LoVo (cell line): Measurements from ENCODE around the gene PNMA5.
"Not testable (repeated sequence)": the region's sequence is repeated elsewhere in the genome, so short reads cannot be mapped to it uniquely, and the experiment has no call there.

ENCODE experiments used
- DNase-seq: peaks from one replicate; pipeline ENCODE4 v3.0.0-alpha.2; 2016; ENCODE audit warnings: low spot score

Gene PNMA5

GRCh38 chrX:152993933-152994332 lies at the start of gene PNMA5:
PNMA5 (minus strand) TSS chrX:152994116; CDS start chrX:152991598, 2,518 bp downstream.
- DNase-seq = no peak

GRCh38 chrX:153032397-153033118 lies 38.6 kb upstream of the PNMA5 start:
- peak; percentile 8 for DNase-seq

GRCh38 chrX:153030801-153031200 lies 36.9 kb upstream of the PNMA5 start:
- DNase-seq = no peak

- DNase-seq = no peak
These were observed 36.0 kb upstream of the PNMA5 start for GRCh38 chrX:153029875-153030274.

- DNase-seq = no peak
These were observed 35.2 kb upstream of the PNMA5 start for GRCh38 chrX:153029162-153029561.

GRCh38 chrX:153028487-153028886 lies 34.6 kb upstream of the PNMA5 start:
- DNase-seq = not testable (repeated sequence)

GRCh38 chrX:153026501-153026900 lies 32.6 kb upstream of the PNMA5 start:
- DNase-seq = not testable (repeated sequence)

GRCh38 chrX:153019166-153019565 lies 25.2 kb upstream of the PNMA5 start:
- no peak for DNase-seq

GRCh38 chrX:153017174-153017573 lies 23.3 kb upstream of the PNMA5 start:
- DNase-seq = not testable (repeated sequence)

GRCh38 chrX:153004780-153005179 lies 10.9 kb upstream of the PNMA5 start:
- DNase-seq = no peak

- no peak for DNase-seq
These were observed 10.1 kb upstream of the PNMA5 start for GRCh38 chrX:153003981-153004380.

- DNase-seq = not testable (repeated sequence)
These were observed 8.3 kb upstream of the PNMA5 start for GRCh38 chrX:153002182-153002581.

- DNase-seq = no peak
These were observed 3.4 kb upstream of the PNMA5 start for GRCh38 chrX:152997337-152997736.

GRCh38 chrX:152992115-152992514 lies 1.8 kb downstream of the PNMA5 start:
- no peak for DNase-seq

GRCh38 chrX:152991123-152991522 lies 2.8 kb downstream of the PNMA5 start:
- no peak for DNase-seq

GRCh38 chrX:152989292-152989658 lies 4.6 kb downstream of the PNMA5 start:
- DNase-seq = no peak

GRCh38 chrX:152988536-152989291 lies 5.2 kb downstream of the PNMA5 start:
- DNase-seq = no peak

- no peak for DNase-seq
These were observed 6.1 kb downstream of the PNMA5 start for GRCh38 chrX:152987801-152988200.

- DNase-seq = not testable (repeated sequence)
These were observed 6.8 kb downstream of the PNMA5 start for GRCh38 chrX:152987156-152987555.

- DNase-seq = not testable (repeated sequence)
These were observed 8.5 kb downstream of the PNMA5 start for GRCh38 chrX:152985383-152985782.

GRCh38 chrX:152968193-152968592 lies 25.7 kb downstream of the PNMA5 start:
- DNase-seq = no peak

GRCh38 chrX:152960115-152960514 lies 33.8 kb downstream of the PNMA5 start:
- DNase-seq = no peak

GRCh38 chrX:152959626-152960025 lies 34.3 kb downstream of the PNMA5 start:
- DNase-seq = no peak
